ENCODE data around the gene FAM89A. TPM values are rescaled to one million over a fixed set of nuclear protein-coding genes. Genes with fewer than 3 reads are reported as not detected.
"Not testable (repeated sequence)": the region's sequence is repeated elsewhere in the genome, so short reads cannot be mapped to it uniquely, and the experiment has no call there.

Gene FAM89A
- total RNA-seq, 1 donor from 2014 or later, result 20.9 TPM

GRCh38 chr1:231057410-231057809 is 17.4 kb upstream of the FAM89A start:
- Mint-ChIP-seq H3K27ac (no peak overlapping the region), H3K4me1 (ENCODE audit: low read depth) (peaks cover 10% of the 10 kb centered on the region), H3K27me3 (peaks cover 6% of the 10 kb centered on the region), H3K4me3 (ENCODE audit: low read depth) (no peak overlapping the region), H3K9me3 (ENCODE audit: low read depth) (peaks cover 6% of the 10 kb centered on the region), H3K36me3 (ENCODE audit: insufficient read depth) (no peaks in the 10 kb centered on the region)
- no peak for DNase-seq (ENCODE audit: low spot score, unreplicated experiment)
- TF ChIP-seq, protein P1, sequence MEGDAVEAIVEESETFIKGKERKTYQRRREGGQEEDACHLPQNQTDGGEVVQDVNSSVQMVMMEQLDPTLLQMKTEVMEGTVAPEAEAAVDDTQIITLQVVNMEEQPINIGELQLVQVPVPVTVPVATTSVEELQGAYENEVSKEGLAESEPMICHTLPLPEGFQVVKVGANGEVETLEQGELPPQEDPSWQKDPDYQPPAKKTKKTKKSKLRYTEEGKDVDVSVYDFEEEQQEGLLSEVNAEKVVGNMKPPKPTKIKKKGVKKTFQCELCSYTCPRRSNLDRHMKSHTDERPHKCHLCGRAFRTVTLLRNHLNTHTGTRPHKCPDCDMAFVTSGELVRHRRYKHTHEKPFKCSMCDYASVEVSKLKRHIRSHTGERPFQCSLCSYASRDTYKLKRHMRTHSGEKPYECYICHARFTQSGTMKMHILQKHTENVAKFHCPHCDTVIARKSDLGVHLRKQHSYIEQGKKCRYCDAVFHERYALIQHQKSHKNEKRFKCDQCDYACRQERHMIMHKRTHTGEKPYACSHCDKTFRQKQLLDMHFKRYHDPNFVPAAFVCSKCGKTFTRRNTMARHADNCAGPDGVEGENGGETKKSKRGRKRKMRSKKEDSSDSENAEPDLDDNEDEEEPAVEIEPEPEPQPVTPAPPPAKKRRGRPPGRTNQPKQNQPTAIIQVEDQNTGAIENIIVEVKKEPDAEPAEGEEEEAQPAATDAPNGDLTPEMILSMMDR (IDR thresholded peaks at IDR 0.05; ENCODE audit: unreplicated experiment), result no peak

DNA sequence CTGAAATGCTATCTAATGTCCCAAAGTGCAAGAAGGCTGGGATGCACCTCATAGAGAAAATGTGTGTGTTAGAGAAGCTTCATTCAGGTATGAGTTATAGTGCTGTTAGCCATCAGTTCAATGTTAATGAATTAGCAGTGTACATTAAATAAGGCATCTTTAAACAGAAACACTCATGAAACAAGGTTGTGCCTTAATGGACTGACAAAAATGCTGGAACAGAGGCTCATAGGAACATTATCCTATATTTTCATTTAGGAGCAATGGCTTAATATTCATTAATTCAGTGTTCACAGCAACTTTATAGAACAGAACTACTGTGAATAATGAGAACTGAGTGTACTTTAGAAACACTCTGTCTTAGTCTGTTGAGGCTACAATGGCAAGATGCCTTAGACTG is 15.2 kb upstream of the FAM89A start:
- DNase-seq (ENCODE audit: low spot score, unreplicated experiment), result no peak
- H3K27me3 Mint-ChIP-seq, result peaks cover 3% of the 10 kb centered on the region
- peaks cover 6% of the 10 kb centered on the region for H3K9me3 Mint-ChIP-seq (ENCODE audit: low read depth)
- no peaks in the 10 kb centered on the region for H3K36me3 Mint-ChIP-seq (ENCODE audit: insufficient read depth)
- no peak overlapping the region for H3K4me3 Mint-ChIP-seq (ENCODE audit: low read depth)
- TF ChIP-seq, protein P1 (IDR thresholded peaks at IDR 0.05; ENCODE audit: unreplicated experiment), result no peak
- no peak overlapping the region for H3K27ac Mint-ChIP-seq
- peaks cover 10% of the 10 kb centered on the region for H3K4me1 Mint-ChIP-seq (ENCODE audit: low read depth)

DNA sequence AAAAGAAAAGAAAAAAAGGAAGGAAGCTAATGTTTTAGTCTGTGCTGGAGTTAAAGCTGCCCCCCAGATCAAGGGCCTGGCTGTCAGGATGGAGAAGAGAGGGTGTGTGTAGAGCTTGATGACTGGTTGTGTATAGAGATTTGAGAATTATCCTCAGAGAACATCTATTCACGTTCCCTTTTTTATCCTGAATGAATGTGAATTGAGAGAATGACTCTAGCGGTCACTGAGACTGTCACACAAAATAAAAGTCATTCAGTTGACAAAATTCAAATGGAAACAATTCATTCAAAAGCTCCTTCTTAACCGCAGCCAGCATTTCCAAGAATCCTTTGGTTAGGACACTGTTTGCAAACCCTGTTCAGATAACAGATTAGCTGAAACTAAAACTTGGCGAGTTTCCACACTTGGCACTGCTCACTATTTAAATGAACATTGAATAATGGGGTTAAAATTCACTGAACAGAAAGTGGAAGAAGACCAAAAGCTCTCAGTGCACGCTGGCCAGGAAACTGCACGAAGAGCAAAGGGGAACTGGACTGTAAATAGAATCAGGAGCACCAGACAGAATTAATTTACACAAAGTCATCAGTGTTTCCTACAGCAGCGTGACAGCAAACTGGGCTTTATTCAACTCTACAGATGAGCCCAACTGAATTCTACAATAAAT is 13.6 kb upstream of the FAM89A start:
- H3K27me3 Mint-ChIP-seq, result peaks cover 6% of the 10 kb centered on the region
- H3K4me1 Mint-ChIP-seq (ENCODE audit: low read depth), result peaks cover 13% of the 10 kb centered on the region
- H3K9me3 Mint-ChIP-seq (ENCODE audit: low read depth), result peaks cover 6% of the 10 kb centered on the region
- no peak for DNase-seq (ENCODE audit: low spot score, unreplicated experiment)
- TF ChIP-seq, protein P1 (IDR thresholded peaks at IDR 0.05; ENCODE audit: unreplicated experiment), result no peak
- no peak overlapping the region for H3K27ac Mint-ChIP-seq
- H3K4me3 Mint-ChIP-seq (ENCODE audit: low read depth), result no peak overlapping the region
- H3K36me3 Mint-ChIP-seq (ENCODE audit: insufficient read depth), result peaks cover 1% of the 10 kb centered on the region

GRCh38 chr1:231052777-231053176 is 12.7 kb upstream of the FAM89A start:
- peaks cover 10% of the 10 kb centered on the region for H3K4me1 Mint-ChIP-seq (ENCODE audit: low read depth)
- TF ChIP-seq, protein P1 (IDR thresholded peaks at IDR 0.05; ENCODE audit: unreplicated experiment), result no peak
- H3K9me3 Mint-ChIP-seq (ENCODE audit: low read depth), result peaks cover 6% of the 10 kb centered on the region
- H3K4me3 Mint-ChIP-seq (ENCODE audit: low read depth), result no peak overlapping the region
- H3K27ac Mint-ChIP-seq, result no peak overlapping the region
- H3K27me3 Mint-ChIP-seq, result peaks cover 8% of the 10 kb centered on the region
- no peak for DNase-seq (ENCODE audit: low spot score, unreplicated experiment)
- H3K36me3 Mint-ChIP-seq (ENCODE audit: insufficient read depth), result peaks cover 1% of the 10 kb centered on the region

DNA sequence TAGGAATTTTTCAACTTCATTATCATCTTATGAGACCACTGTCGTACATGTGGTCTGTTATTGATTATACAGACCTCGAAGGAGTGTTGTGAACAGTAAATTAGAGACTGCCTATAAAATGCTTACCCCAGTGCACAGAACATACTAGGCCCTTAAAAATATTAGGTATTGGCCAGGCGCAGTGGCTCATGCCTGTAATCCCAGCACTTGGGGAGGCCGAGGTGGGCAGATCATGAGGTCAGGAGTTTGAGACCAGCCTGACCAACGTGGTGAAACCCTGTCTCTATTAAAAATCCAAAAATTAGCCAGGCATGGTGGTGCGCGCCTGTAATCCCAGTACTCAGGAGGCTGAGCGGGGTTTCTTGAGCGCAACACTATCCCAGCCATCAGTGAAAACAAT is 10.9 kb upstream of the FAM89A start:
- H3K9me3 Mint-ChIP-seq (ENCODE audit: low read depth); H3K27ac Mint-ChIP-seq; H3K4me3 Mint-ChIP-seq (ENCODE audit: low read depth); DNase-seq (ENCODE audit: low spot score, unreplicated experiment); H3K36me3 Mint-ChIP-seq (ENCODE audit: insufficient read depth): not testable (repeated sequence)
- Mint-ChIP-seq H3K27me3 (peaks cover 15% of the 10 kb centered on the region), H3K4me1 (ENCODE audit: low read depth) (peaks cover 16% of the 10 kb centered on the region)

DNA sequence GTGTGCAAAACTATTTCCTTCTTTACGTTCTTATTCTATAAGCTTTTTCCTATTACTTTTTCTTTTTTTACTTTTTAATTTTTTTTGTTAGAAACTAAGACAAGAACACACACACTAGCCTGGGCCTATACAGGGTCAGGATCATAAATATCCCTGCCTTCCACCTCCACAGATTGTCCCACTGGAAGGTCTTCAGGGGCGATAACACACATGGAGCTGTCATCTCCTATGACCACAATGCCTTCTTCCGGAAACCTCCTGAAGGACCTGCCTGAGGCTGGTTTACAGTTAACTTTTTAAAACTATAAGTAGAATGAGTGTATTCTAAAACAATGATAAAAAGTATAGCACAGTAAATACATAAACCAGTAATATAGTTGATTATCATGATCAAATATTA is 10.3 kb upstream of the FAM89A start:
- Mint-ChIP-seq H3K27ac (no peak overlapping the region), H3K36me3 (ENCODE audit: insufficient read depth) (peaks cover 1% of the 10 kb centered on the region), H3K4me3 (ENCODE audit: low read depth) (no peak overlapping the region), H3K9me3 (ENCODE audit: low read depth) (peaks cover 2% of the 10 kb centered on the region), H3K27me3 (peaks cover 15% of the 10 kb centered on the region), H3K4me1 (ENCODE audit: low read depth) (peaks cover 19% of the 10 kb centered on the region)
- TF ChIP-seq, protein P1 (IDR thresholded peaks at IDR 0.05; ENCODE audit: unreplicated experiment), result no peak
- no peak for DNase-seq (ENCODE audit: low spot score, unreplicated experiment)

All from progenitor cell of endocrine pancreas (in vitro differentiated cells).